ENCODE measurements around the gene LIN7C. TPM values are rescaled to one million over a fixed set of nuclear protein-coding genes. Genes with fewer than 3 reads are reported as not detected.

LIN7C gene
- total and polyA plus RNA-seq, 2 of the 8 experiments (the other 6 are each of a cell fraction or from before 2014, with no cell fraction given): 10.5 to 42.7 TPM

GRCh38 chr11:27468995-27469695 is 37.4 kb downstream of the LIN7C start:
- no peak overlapping the region for H2AFZ ChIP-seq (ENCODE audit: low read length)
- no peak overlapping the region for H3K18ac ChIP-seq (ENCODE audit: extremely low read depth, low read length)
- no peak overlapping the region for H3K4ac ChIP-seq (replicated peaks; ENCODE audit: insufficient read length, low read depth, low read length)
- DNase-seq (ENCODE audit: low read depth in 1 of 2, low spot score in 2 of 2) (no peak), FAIRE-seq (no peak)
- no peaks in the 10 kb centered on the region; a peak in 1 of 7 replicates for H3K27me3 ChIP-seq (replicated peaks in 1 of 4; ENCODE audit: control insufficient read depth in 3 of 4, extremely low read depth in 1 of 4, insufficient read depth in 3 of 4, low read length in 3 of 4)
- peaks cover 5% of the 10 kb centered on the region; the same call in 1 of the 2 replicates for H3K79me1 ChIP-seq (ENCODE audit: low read depth, low read length)
- H4K91ac ChIP-seq (replicated peaks; ENCODE audit: insufficient read length, low read length): no peak overlapping the region
- peaks cover 62 to 78% of the 10 kb centered on the region in 2 experiments for H3K79me2 ChIP-seq (ENCODE audit: control insufficient read depth in 1 of 2, insufficient read depth in 2 of 2, low read length in 2 of 2)
- peaks cover 0 to 24% (median 11%) of the 10 kb centered on the region in 4 experiments; a peak in 5 of 7 replicates for H3K4me1 ChIP-seq (replicated peaks in 1 of 4; ENCODE audit: control insufficient read depth in 3 of 4, insufficient read depth in 4 of 4, low read length in 3 of 4)
- no peak overlapping the region for H3K23ac ChIP-seq (ENCODE audit: insufficient read length)
- no peaks in the 10 kb centered on the region for H3K9me3 ChIP-seq (ENCODE audit: insufficient read depth in 2 of 2, low read depth in 1 of 2, low read length in 1 of 2)
- H2AK5ac ChIP-seq (ENCODE audit: low read depth, low read length): no peak overlapping the region
- peak overlapping the region; percentile 79 to 94 (median 84); a peak in 6 of 8 replicates for H3K4me3 ChIP-seq (ENCODE audit: extremely low read depth in 1 of 4, insufficient read depth in 2 of 4, low read depth in 3 of 4, low read length in 4 of 4)
- H4K20me1 ChIP-seq (replicated peaks in 1 of 2; ENCODE audit: control insufficient read depth in 1 of 2, insufficient read depth in 2 of 2, low read length in 2 of 2): peaks cover 13 to 14% of the 10 kb centered on the region in 2 experiments
- H2BK5ac ChIP-seq (ENCODE audit: low read depth, low read length): no peak overlapping the region
- no peak overlapping the region for H3K27ac ChIP-seq (ENCODE audit: low read depth, low read length)
- peaks cover 12% of the 10 kb centered on the region; the same call in 1 of the 2 replicates for H3K23me2 ChIP-seq (ENCODE audit: low read depth, low read length)
- no peak overlapping the region for H2BK12ac ChIP-seq (ENCODE audit: low read depth, low read length)
- ChIA-PET CTCF (ENCODE audit: partially characterized antibody) (interaction anchor here (0.6 to 0.8 kb wide), 2 partner anchors 17 to 29 kb away, joined by 3 to 4 read pairs; no protein-coding TSS in a partner anchor), POLR2A (ENCODE audit: partially characterized antibody) (interaction anchor here (0.6 kb wide), 1 partner anchor 16 kb away, joined by 3 read pairs; no protein-coding TSS in a partner anchor)
- H3K36me3 ChIP-seq (ENCODE audit: control insufficient read depth in 2 of 4, insufficient read depth in 4 of 4, low read length in 3 of 4): no peaks in the 10 kb centered on the region
- peak overlapping the region; percentile 40 to 95; a peak in 3 of 4 replicates for H3K4me2 ChIP-seq (ENCODE audit: insufficient read depth in 1 of 2, low read depth in 2 of 2, low read length in 2 of 2)
- H3K14ac ChIP-seq (ENCODE audit: insufficient read length): no peak overlapping the region
- H2BK120ac ChIP-seq (replicated peaks; ENCODE audit: low read depth, low read length): no peak overlapping the region
- H4K5ac ChIP-seq (ENCODE audit: insufficient read length, low read depth, low read length): no peak overlapping the region
- no peak overlapping the region for H2BK20ac ChIP-seq (ENCODE audit: low read length)
- H3K56ac ChIP-seq (replicated peaks; ENCODE audit: insufficient read length, low read depth, low read length): no peak overlapping the region
- no peak overlapping the region for H4K8ac ChIP-seq (ENCODE audit: extremely low read depth, insufficient read depth, low read length)
- no peak overlapping the region for H2BK15ac ChIP-seq (ENCODE audit: low read length)
- peak overlapping the region in 1 of 4 experiments; percentile 13; a peak in 2 of 7 replicates for H3K9ac ChIP-seq (replicated peaks in 1 of 4; ENCODE audit: extremely low read depth in 1 of 4, low read depth in 3 of 4, low read length in 3 of 4)
- WGBS, 2 experiments (ENCODE audit: extremely low coverage in 1 of 2, insufficient coverage in 1 of 2, insufficient read length in 1 of 2, insufficient replicate concordance in 2 of 2, low coverage in 1 of 2, low lambda C conversion rate in 2 of 2, missing lambda C conversion rate in 1 of 2): 89% methylated on average over 8 of the region's 8 CpGs; no CpG with 5 or more reads in 1 of the 2 experiments
- TF ChIP-seq SP1 (IDR thresholded peaks at IDR 0.05; ENCODE audit: low read depth, low read length) (no peak), SUZ12 (IDR thresholded peaks at IDR 0.05; ENCODE audit: low read length) (no peak), EGR1 (IDR thresholded peaks at IDR 0.05; ENCODE audit: borderline replicate concordance, low read depth, low read length) (no peak), CTCF (IDR thresholded peaks at IDR 0.05; ENCODE audit: control extremely low read depth in 1 of 3, insufficient read depth in 1 of 3, low read depth in 1 of 3, low read length in 3 of 3) (no peak), TCF12 (IDR thresholded peaks at IDR 0.05; ENCODE audit: low read depth, low read length) (no peak), RBBP5 (IDR thresholded peaks at IDR 0.05; ENCODE audit: borderline replicate concordance, low read depth, low read length) (no peak), PHF8 (conservative IDR thresholded peaks at IDR 0.05; ENCODE audit: low read depth, low read length) (no peak), RFX5 (IDR thresholded peaks at IDR 0.05; ENCODE audit: borderline replicate concordance, low read depth, low read length) (no peak), BACH1 (IDR thresholded peaks at IDR 0.05; ENCODE audit: low read length) (no peak), POLR2A (IDR thresholded peaks at IDR 0.05; ENCODE audit: control extremely low read depth in 1 of 2, low read depth in 2 of 2, low read length in 2 of 2) (no peak)
